GM21381 (cell line): ENCODE results near the gene ECE2.
"Not testable (repeated sequence)": the region's sequence is repeated elsewhere in the genome, so short reads cannot be mapped to it uniquely, and the experiment has no call there.

Experiments
- ATAC-seq: cut with Tn5 transposase; IDR thresholded peaks from one replicate; pipeline ENCODE4 v1.9.1; 2021; ENCODE audit warnings: mild to moderate bottlenecking, moderate library complexity; ENCODE audit not compliant: unreplicated experiment

The ECE2 gene

DNA sequence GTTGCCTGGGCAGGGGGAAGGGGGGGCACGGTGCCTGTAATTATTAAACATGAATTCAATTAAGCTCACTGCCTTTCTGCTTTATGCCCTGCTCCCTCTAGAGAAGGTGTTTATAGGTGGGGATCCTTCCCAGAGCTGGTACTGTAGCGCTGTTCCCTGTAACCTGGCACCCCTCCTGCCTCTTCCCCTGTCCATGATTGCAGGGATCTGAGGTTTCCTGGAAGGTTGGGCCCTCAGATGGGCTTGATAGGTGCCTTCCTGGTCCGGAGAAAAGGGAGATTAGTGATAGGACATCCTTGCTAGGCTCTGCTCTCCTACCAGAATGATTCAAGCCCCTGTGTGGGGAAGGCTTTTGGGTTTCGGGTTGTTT is 59.5 kb downstream of the ECE2 start:
- ATAC-seq, result no peak

DNA sequence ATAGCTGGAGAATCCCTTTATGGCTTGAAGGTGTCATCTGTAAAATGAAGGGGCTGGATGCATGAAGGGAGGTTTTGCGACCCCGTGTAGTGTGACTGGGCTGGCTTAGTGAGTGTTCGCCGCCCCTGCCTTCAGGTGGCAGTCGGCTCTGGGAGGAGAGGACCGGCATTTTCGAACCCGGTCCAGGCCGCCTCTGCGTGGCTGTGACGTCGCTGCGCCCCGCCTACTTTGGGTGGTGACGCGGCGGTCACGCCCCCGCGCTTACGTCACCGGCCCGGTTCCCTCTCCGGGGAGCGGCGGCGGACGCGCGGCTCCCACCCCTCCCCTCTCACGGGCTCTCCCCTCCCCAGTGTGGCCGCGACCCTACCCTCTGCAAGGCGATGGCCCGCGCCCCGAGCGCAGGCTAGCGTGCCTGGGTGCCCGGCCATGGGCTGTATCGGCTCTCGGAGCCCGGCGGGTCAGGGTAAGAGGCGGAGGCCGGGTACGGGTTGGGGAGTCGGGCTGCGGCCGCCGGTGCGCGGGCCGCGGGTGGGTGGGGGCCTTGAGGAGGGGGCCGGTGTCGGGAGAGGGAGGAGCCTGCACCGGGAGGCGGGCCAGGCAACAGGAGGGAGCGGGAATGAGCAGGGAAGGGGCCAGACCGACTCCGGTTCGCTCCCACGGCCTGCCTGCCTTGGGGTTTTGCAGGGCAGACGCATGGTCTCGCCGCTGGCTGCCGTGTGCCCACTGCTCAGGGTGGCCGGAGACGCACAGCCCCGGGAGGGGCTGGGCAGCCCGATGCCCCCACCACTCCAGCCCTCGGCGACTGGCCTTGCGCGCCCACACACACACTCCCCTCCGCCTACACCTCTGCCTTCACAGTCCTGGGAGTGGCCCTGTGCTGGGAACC is 60.1 kb downstream of the ECE2 start:
- ATAC-seq, result peak; percentile 83

DNA sequence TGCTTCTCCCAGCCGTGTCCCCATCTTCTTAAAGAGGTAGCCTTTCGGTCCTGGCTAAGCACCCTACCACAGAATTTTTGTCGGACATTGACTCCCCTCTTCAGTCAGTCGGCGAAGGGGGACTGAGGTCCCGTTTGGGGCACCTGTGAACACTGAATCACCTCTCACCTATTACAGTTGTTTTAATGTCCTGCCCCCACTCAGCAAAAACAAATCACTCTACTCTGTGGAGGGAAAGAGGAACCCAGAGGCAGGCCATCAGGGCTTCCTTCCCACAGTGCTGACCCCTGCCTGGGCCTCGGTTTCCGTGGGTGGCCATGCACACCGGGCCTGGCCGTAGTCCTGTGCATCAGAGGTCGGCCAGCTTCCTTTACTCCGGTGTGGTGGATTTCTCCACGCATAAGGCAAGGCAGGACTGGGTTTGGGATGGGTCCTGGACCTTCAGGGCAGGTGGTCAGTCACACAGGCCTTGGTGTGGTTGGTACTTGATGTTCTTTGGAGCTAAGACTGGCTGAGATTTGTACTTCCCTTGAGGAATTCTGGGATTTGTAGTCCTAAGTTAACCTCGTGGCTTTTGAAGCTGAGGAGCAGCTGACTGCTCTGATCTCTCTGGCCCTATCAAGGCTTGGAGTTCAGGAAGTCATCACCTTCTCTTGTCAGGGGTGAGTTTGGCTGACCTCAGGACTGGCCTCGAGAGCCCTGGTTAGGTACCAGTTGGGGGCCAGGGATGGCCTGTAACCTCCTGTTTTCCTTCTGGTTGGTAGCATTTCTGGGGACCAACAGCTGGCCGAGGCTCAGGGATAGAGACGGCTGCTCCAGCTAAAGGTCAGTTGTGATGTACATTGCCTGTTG is 61.0 kb downstream of the ECE2 start:
- no peak for ATAC-seq

DNA sequence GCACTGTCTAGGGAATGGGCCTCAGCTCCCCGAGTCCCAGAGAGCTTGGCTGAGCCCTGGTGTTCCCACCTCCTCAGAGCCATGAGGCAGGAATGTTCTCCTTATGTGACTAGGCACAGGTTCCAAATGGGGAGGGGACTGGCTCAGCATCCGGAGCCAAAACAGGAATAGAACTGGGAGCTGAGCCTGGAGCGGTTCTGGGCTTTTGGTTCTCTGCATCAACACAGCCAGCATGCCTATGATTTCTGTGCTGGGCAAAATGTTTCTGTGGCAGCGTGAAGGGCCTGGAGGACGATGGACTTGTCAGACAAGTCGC is 61.5 kb downstream of the ECE2 start, which contains the start of gene FAM131A:
Gene FAM131A, plus strand, starts transcription at position 202 of the 316 bp plus-strand sequence. Its CDS starts 31 bp downstream, at position 233.
- ATAC-seq, result no peak

DNA sequence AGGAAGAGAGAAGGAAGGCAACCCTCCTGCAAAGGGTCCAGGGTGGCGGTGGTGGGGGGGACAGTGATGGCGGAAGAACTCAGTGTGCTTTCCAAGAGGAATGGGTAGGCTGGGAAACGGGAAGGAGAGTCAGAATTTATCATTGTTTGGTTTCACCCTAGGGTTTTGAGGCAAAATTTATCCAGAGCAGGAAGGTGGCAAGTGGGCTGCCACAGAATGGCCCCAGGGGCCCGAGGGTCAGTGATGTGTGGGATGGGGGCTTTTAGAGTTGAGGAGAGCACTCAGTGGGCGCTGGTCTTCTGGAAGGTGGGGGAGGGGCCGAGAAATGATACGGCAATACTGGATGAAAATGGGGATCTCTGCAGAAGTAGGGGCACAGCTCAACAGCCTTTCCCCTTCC is 62.2 kb downstream of the ECE2 start:
- ATAC-seq, result no peak

DNA sequence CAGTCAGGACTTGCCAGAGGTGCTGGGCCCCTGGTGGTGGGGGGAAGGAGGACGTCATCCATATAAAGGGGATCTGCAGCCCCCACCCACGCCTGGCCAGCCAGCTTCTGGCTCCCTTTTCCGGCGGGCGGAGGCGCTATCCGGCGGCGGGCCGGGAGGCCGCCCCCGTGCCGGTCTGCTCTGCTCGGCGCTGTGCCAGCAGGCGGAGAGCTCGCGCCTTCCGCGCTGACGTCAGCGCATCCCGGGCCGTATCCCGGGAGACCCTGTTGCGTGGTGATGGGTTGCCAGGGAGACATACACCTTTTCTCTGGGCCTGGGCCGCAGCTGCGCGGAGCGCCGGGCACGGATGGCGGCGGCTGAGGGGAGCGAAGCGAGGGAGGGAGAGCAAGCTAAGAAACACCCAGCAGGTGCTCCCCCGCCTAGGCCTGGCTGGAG is 62.7 kb downstream of the ECE2 start:
- ATAC-seq, result no peak

DNA sequence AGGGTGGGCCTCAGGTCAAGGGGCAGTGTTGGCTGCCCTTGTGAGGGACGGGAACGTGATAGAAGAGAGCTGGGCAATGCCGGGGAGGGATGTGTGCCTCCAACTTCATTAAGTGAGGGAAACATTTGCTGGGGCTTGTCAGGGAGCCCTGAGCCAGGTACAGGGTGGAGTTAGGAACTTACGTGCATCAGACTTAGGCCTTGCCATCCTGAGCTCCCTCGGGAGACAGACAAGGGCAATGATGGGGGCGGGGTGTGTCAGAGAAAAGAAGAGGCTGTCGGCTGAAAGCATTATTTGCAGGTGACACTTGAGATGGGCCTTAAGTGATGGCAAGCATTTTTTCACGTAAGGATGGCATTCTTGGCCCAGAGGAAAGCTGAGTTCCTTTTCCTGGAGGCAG is 63.2 kb downstream of the ECE2 start:
- no peak for ATAC-seq

DNA sequence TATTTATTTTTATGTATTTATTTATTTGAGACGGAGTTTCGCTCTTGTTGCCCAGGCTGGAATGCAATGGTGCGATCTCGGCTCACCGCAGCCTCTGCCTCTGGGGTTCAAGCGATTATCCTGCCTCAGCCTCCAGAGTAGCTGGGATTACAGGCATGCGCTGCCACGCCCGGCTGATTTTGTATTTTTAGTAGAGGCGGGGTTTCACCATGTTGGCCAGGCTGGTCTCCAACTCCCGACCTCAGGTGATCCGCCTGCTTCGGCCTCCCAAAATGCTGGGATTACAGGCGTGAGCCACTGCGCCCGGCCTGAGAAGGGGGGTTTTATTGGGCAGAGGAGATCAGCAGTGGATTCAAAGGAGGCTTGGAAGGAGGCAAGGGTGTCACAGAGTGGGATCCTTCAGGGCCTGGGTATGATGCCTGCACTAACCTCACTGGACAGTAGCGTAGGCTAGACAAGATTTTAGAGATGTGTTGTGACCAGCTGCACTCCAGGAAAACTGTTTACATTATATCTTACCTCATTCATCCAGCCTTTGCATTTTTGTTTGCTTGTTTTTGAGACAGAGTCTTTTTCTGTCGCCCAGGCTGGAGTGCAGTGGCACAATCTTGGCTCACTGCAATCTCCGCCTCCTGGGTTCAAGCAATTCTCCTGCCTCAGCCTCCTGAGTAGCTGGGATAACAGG is 63.8 kb downstream of the ECE2 start:
- not testable (repeated sequence) for ATAC-seq

DNA sequence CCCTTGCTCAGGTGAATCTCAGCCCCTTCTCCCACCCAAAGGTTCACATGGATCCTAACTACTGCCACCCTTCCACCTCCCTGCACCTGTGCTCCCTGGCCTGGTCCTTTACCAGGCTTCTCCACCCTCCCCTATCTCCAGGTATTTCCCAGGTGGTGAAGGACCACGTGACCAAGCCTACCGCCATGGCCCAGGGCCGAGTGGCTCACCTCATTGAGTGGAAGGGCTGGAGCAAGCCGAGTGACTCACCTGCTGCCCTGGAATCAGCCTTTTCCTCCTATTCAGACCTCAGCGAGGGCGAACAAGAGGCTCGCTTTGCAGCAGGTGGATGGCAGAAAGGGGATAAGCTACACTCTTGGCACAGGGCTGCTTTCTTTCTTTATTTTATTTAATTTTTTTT is 66.1 kb downstream of the ECE2 start:
- ATAC-seq, result no peak
